ENCODE data around the gene DEFB123.

Gene DEFB123

GRCh38 chr20:31474097-31474436, 33.6 kb downstream of the DEFB123 start:
- no peak for DNase-seq (ENCODE audit: low read depth)

DNA sequence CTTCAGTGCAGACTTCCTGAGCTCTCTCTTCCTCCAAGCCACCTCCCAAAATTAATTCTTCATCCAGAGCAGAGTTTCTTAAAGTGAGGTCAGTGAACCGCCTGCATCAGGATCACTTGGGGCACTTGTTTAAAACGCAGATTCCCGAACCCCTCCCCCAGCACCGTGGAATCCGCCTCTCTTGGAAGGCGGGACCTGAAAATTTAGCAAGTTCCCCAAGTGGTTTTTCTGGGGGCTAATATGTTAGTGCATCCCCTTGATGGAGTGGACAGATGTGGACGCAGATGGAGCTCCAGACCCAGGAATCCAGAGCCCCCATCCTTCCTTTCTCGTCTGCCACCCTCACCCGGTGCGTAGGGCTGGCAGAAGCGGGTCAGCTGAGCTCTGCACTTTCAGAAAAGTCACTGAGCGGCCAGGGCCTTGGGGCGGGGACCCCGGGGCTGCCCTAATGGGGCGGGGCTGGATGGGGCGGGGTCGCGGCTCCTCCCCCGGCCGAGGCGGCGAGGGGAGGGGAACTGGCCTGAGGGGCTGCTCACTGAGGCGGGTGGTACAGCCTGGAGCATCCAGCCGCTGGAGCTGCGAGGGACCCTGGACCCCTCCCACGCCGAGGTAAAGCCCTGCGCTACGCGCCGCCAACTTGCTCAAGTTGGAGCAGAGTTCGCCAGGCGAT, 34.5 kb downstream of the DEFB123 start, which contains the start of the genes DEFB124 and REM1:
DEFB124 (minus strand) TSS at position 370 of the 670 bp plus-strand sequence. CDS start 2,114 bp downstream, outside the sequence.
REM1 (plus strand) TSS at position 531 of the 670 bp plus-strand sequence. CDS start 1,158 bp downstream, outside the sequence.
- DNase-seq (ENCODE audit: low read depth), result no peak

DNA sequence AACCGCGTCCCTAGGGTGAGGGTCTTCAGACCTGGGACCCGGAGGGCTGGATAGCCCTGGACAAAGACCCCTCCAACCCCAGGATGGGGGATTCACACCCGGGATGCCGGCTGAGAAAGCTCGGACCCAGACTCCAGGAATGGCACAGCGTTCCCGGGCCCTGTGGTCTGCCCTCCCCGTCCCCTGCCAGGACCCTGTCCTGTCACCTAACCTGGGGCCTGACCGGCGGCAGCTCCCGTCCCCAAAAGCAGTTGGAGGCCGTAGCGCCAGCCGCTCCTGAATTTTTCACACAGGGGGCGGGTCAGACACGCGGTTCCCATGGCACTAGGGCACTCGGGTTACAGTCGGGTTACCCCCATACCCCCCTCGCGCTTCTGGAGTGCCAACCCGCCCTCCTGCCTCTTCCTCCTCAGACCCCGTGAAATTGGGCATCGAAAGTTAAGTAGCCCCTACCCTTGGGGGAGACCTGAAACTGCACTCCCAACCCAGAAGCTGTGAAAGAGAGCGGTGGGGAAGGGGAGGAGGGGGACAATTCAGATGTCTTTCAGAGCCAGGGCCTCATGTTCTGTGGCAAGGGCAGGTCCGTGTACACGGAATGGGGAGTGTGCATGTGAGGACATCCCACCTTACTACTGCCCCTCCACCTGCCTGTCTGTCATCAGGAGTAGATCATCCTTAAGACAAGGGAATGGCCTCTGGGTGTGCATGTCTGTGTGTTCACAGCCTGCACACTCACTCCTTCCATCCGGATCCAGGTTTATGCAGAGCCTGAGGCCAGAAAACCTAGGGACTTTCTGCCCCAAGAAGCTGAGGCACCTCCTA, 35.3 kb downstream of the DEFB123 start:
- no peak for DNase-seq (ENCODE audit: low read depth)

- no peak for DNase-seq (ENCODE audit: low read depth)
These were observed 35.8 kb downstream of the DEFB123 start for GRCh38 chr20:31476294-31476585.

DNA sequence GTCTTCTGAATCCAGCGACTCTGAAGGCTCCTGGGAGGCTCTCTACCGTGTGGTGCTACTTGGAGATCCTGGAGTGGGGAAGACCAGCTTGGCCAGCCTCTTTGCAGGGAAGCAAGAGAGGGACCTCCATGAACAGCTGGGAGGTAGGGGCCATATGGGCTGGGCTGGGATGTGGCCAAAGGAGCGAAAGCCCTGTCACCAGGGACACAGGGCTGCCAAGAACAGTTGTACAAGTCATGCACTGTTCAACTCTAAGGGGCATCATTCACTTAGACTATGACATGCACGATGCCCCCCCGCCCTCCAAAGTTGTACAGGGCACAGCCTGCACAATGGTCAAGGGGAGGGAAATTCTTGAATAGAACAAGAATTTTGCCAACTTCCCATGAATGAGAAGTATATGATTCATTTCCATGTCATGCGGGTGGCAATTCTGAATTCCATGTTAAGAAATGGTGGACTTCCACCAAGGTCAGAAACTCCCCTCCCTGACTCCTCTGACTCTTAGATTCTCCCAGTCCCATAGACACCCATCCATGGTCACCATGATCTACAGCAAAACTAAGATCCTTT, 36.3 kb downstream of the DEFB123 start:
- DNase-seq (ENCODE audit: low read depth), result no peak

DNA sequence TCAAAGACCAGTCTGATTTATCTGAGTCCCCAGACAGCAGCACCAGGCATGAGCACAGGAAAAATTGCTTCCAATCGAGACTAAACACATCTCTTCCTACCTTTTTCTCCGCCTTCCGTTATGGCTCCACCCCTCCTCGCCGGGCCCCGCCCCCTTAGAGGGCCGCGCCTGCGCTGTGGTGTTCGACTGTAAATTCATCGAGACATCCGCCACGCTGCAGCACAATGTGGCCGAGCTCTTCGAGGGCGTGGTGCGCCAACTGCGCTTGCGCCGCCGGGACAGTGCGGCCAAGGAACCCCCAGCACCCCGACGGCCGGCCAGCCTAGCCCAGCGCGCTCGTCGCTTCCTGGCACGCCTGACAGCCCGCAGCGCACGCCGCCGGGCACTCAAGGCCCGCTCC, 43.6 kb downstream of the DEFB123 start:
- DNase-seq (ENCODE audit: low read depth), result no peak

- DNase-seq (ENCODE audit: low read depth), result no peak
These were observed 45.3 kb downstream of the DEFB123 start for GRCh38 chr20:31485450-31486339.

DNA sequence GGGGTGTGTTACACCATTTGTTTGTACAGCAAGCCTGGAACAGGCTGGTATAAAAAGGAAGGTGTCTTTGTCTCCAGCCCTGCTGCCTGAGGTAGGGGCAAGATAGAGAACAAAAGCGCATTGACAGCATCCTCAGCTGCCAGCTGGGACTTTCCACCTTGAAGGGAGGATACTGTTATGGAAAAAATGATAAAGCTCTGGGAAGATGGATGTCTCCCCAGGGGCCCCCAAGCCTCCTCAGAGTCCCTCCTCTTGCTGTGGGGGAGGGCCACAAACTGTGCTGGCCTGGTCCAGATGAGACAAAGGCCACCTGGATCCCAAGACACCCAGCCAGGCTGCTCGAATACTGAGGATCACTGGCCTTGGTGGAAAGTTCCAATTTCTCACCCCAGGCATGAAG, 47.7 kb downstream of the DEFB123 start:
- DNase-seq (ENCODE audit: low read depth), result no peak

- no peak for DNase-seq (ENCODE audit: low read depth)
These were observed 48.7 kb downstream of the DEFB123 start for GRCh38 chr20:31489152-31489551.

DNA sequence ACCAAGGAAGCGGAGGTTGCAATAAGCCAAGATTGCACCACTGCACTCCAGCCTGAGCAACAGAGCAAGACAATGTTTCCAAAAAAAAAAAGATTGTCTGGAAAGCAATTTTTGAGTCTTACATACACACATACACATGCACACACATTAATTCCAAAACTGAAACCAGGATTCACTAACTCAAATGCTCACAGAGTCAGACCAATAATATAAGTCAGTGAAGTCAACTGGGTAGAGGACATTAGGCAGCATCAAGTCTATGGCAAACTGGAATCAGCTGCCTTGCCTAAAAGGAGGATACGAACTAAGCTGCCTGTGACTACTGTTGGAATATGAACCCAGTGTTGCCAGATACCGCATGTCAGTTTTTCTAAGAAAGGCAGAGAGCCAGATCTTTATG, 50.3 kb downstream of the DEFB123 start:
- no peak for DNase-seq (ENCODE audit: low read depth)

DNA sequence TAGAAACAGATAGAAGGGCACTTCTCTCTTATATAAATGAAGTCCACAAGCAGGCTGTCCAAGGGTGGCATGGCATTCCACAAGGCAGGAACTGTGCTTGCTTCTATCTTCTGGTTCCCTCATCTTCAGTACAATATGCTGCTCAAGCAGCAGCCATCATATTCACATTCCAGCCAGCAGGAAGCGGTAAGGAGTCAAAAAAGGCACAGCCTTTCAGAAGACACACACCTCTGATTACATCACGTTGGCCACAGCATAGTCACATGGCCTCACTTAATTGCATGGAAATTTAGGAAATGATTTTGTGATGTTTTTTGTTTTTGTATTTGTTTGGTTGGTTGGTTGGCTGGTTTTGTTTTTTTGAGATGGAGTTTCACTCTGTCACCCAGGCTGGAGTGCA, 53.7 kb downstream of the DEFB123 start:
- no peak for DNase-seq (ENCODE audit: low read depth)

DNA sequence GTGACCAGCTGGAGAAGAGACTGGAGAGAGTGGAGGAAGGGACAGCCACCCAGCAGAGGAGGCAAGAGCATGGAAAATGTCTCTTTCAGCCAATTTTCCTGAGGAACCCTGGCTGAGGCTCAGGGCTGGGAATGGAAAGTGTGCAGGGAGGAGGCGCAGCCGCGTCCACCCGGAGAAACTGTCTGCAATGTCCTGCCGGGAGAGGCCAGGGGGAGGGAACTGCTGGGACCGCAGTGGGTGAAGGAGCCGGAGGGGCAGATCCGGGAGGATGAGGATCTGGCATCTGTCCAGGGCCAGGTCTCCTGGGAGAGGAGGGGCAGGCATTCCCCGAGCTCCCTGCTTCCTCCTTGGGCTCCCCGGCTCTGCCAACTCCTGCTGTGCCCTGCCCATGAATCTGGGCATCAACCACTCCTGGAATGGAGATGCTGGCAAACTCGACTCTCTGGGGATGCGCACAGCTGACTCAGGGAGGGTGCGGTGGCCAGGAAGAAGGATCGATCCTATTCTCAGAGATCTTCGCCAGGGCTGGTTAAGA, 56.4 kb downstream of the DEFB123 start:
- DNase-seq (ENCODE audit: low read depth), result no peak

- no peak for DNase-seq (ENCODE audit: low read depth)
These were observed 57.6 kb downstream of the DEFB123 start for GRCh38 chr20:31497838-31498540.

Measured in T-helper 22 cell (primary cell).